Measurements from ENCODE around the gene MCEE. TPM values are rescaled to one million over a fixed set of nuclear protein-coding genes. Genes with fewer than 3 reads are reported as not detected.

The MCEE gene
- total RNA-seq, 4 donors from 2014 or later = 9.0 to 23.3 (median 12.4) TPM

DNA sequence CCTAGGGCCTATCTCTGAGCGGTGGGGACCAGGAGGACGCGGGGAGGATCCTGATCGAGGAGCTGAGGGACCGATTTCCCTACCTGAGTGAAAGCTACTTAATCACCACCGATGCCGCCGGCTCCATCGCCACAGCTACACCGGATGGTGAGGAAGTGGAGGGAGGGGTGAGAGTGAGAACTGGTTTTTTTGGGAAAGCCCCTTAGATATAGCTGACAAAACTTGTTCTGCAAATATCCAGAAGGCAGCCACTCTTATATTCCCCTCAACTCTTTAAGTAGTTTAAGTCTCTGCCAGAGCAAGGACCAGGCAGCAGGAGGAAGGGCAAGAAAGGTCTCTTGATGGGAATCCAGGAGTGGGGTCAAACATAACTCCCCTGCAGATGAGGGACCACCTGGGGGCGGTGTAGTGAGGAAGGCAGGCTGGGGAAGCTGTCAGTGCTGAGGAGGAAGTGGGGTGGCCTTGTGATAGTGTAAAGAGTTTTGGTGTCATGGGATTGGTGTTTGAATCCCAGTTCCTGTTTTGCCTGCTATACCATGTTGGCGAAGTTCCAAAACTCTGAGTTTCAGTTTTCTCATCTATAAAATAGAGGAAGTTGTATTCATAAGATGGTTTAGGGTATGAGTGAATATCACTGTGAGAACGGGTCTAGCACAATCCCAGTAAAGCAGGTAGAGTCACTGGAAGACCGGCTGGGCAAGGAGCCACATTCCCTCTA, 58.2 kb downstream of the MCEE start:
- TF ChIP-seq EP300 (IDR thresholded peaks at IDR 0.05) = no peak
- TF ChIP-seq POLR2A (IDR thresholded peaks at IDR 0.05; ENCODE audit: low read depth) = no peak
- TF ChIP-seq POLR2AphosphoS5 (IDR thresholded peaks at IDR 0.05) = no peak
- no peak for TF ChIP-seq CTCF (IDR thresholded peaks at IDR 0.05)
- intact Hi-C loops (cut with DNase I) = loop anchor here (5.0 kb wide), 1 partner anchor 60 kb away; the partner anchor contains the start of genes MCEE and MPHOSPH10
- Histone ChIP-seq H3K27ac (replicated peaks in 1 of 4) (peak overlapping the region in 1 of 4 donors; percentile 31), H3K27me3 (no peaks in the 10 kb centered on the region), H3K36me3 (peaks cover 28 to 46% (median 40%) of the 10 kb centered on the region in 4 donors), H3K9me3 (no peaks in the 10 kb centered on the region), H3K4me1 (peaks cover 32 to 46% (median 40%) of the 10 kb centered on the region in 4 donors), H3K4me3 (no peak overlapping the region)
- DNase-seq (ENCODE audit: extremely low spot score) = no peak
- WGBS = 62% methylated on average over 14 of the region's 14 CpGs

- Histone ChIP-seq H3K4me1 (peaks cover 32 to 46% (median 40%) of the 10 kb centered on the region in 4 donors), H3K27ac (replicated peaks in 1 of 4) (no peak overlapping the region), H3K36me3 (peaks cover 19 to 33% (median 27%) of the 10 kb centered on the region in 4 donors), H3K9me3 (no peaks in the 10 kb centered on the region), H3K27me3 (no peaks in the 10 kb centered on the region), H3K4me3 (peak overlapping the region in 1 of 4 donors; percentile 5)
- DNase-seq (ENCODE audit: extremely low spot score) = no peak
- WGBS = 67% methylated on average over 8 of the region's 10 CpGs
- intact Hi-C loops (cut with DNase I) = loop anchor here (5.0 kb wide), 1 partner anchor 62 kb away; the partner anchor contains the start of genes MCEE and MPHOSPH10
- TF ChIP-seq POLR2A (IDR thresholded peaks at IDR 0.05; ENCODE audit: low read depth) (no peak), CTCF (IDR thresholded peaks at IDR 0.05) (peak in 1 of 3 experiments; percentile 14), POLR2AphosphoS5 (IDR thresholded peaks at IDR 0.05) (no peak), EP300 (IDR thresholded peaks at IDR 0.05) (no peak)
These were observed 59.5 kb downstream of the MCEE start for GRCh38 chr2:71070294-71071093.

DNA sequence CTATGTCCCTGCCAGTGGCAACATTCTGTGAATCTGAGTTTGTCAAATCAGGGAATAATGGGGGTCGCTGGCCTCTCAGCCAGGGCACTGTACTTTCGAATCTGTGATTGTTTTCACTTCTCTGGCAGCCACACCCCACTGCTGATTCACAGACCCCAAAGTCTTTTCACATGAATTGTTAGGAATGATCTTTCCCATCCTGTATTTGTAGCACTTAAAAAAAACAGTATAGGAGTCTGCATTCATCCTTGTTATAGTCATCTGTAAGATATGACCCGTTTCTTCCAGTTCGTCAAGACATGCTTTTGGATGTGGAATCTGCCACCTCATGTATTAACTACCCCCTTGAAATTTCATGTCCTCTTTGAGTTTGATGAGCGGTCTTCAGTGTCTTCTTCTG, 60.7 kb downstream of the MCEE start:
- no peak for TF ChIP-seq POLR2AphosphoS5 (IDR thresholded peaks at IDR 0.05)
- TF ChIP-seq CTCF (IDR thresholded peaks at IDR 0.05) = no peak
- no peak for TF ChIP-seq POLR2A (IDR thresholded peaks at IDR 0.05; ENCODE audit: low read depth)
- no peak for TF ChIP-seq EP300 (IDR thresholded peaks at IDR 0.05)
- no peaks in the 10 kb centered on the region for H3K9me3 ChIP-seq
- WGBS = 49% methylated on average over 5 of the region's 5 CpGs
- H3K27ac ChIP-seq (replicated peaks in 1 of 4) = peak overlapping the region in 2 of 4 donors; percentile 92 to 93
- H3K27me3 ChIP-seq = no peaks in the 10 kb centered on the region
- no peak for DNase-seq (ENCODE audit: extremely low spot score)
- peaks cover 32 to 46% (median 40%) of the 10 kb centered on the region in 4 donors for H3K4me1 ChIP-seq
- intact Hi-C loops (cut with DNase I) = no loop called here
- peaks cover 11 to 22% (median 16%) of the 10 kb centered on the region in 4 donors for H3K36me3 ChIP-seq
- H3K4me3 ChIP-seq = peak overlapping the region; percentile 82 to 96 (median 85)

- Histone ChIP-seq H3K4me3 (peak within 1 kb of the TSS; percentile 82 to 96 (median 85)), H3K9me3 (no peaks in the 10 kb centered on the region), H3K27me3 (no peaks in the 10 kb centered on the region), H3K4me1 (peaks cover 32 to 46% (median 40%) of the 10 kb centered on the region in 4 donors), H3K27ac (replicated peaks in 1 of 4) (peak within 1 kb of the TSS; percentile 92 to 95 (median 94)), H3K36me3 (peaks cover 1 to 12% (median 7%) of the 10 kb centered on the region in 4 donors)
- intact Hi-C loops (cut with DNase I) = no loop called here
- peak; percentile 99 for DNase-seq (ENCODE audit: extremely low spot score)
- peak; percentile 100 for TF ChIP-seq POLR2AphosphoS5 (IDR thresholded peaks at IDR 0.05)
- TF ChIP-seq POLR2A (IDR thresholded peaks at IDR 0.05; ENCODE audit: low read depth) = peak; percentile 100
- no peak for TF ChIP-seq EP300 (IDR thresholded peaks at IDR 0.05)
- TF ChIP-seq CTCF (IDR thresholded peaks at IDR 0.05) = peak in 1 of 3 experiments; percentile 4
- WGBS = under 1% methylated on average over 51 of the region's 66 CpGs
These were observed 61.6 kb downstream of the MCEE start, which contains the start of gene NAGK for GRCh38 chr2:71068218-71069035. Gene NAGK (plus strand): TSS chr2:71068648. CDS start chr2:71068684, 36 bp downstream.
